Stimulated activated CD4-positive, alpha-beta T cell treated with anti-CD3 and anti-CD28 coated beads, Interleukin-1b, Interleukin-23, amount 100 ng/mL, for 4 hours (primary cell): ENCODE measurements around the gene SIRT5.

Source experiments
- DNase-seq, 2 donors: peaks; one replicate each; pipeline ENCODE4 v3.0.0-alpha.2; 2020; ENCODE audit warnings: low read depth in 2 of 2

The SIRT5 gene

DNA sequence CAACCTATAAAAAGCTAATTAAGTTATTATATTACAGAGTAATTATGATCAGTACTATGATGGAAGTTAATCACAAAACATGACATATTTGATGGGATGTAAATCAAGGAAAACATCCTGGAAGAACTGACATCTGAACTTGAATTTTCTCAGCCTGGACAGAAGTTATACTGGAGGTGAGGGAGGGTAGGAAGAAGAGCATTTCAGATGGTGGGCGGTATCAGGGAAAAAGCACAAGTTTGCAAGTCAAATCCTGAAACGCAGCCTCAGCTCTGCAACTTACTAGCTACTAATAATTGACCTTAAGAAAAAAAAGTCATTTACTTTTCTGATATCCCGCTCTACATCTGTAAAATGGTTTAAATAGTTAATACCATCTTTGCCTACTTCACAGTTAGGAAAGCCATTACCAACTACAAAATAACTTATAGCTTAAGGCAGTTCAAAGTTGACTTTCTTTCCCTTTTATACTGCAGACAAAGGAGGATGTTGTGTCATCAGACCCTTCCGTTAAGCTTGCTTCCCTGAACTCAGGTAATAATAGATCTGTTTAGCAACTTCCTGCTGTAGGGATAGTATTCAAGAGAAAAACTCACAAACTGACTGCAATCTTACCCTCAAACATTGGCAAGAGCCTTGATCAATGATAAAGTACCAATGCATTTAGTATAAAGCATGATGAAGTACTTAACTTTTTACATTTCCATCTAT, 61.7 kb downstream of the SIRT5 start:
- DNase-seq: no peak

DNA sequence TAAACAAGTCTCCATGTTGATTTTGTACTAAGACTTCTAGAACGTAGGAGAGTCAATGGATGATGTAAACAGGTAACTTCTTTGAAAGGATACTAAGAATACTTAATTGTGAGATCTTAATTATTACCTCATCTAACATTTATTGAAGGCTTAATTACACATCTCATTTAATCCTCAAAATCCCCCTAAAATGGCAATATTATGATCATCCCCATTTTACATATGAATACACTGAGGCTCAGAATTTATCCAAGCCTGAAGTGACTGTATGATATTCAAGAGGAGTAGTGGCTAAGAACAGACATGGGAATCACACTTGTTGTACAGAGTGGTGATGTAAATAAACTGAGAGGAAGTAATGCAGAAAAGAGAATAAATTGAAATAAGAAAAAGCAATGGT, 63.6 kb downstream of the SIRT5 start:
- DNase-seq: no peak

DNA sequence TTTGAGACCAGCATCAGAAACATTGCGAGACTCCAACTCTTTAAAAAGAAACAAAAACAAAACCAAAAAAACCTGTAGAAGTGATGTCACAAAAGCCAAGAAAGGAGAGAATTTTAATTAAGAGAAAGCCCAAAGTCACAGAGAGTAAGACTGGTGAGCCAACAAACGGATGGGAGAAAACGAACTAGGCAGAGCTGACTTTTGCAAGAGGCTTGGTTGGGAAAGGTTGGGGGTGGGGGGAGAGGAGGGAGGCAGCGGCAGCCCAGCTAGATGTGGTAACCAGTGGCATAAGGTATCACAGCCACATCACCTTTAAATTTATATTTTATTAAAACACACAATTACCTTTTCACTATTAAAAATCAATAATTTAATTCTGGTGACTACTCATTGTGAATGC, 64.2 kb downstream of the SIRT5 start:
- no peak for DNase-seq

DNA sequence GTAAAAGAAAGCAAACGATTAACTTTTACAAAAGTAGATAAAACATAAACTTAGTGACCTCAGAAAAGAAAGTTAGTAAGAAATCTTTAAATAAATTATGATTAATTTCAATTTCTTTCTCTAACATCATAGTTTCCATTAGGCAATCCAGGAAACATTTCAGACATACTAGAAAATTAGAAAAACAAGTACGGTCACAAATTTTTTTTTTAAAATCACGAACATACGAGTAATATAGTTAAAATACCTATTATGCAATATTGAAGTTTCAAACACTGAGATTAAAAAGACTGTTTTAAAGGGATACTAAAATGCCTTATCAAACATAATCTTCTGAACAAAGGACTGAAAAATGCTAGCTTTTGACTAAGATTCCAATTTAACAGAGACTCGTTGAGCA, 66.9 kb downstream of the SIRT5 start:
- DNase-seq: no peak

GRCh38 chr6:13643125-13643524, 68.7 kb downstream of the SIRT5 start:
- DNase-seq: no peak

DNA sequence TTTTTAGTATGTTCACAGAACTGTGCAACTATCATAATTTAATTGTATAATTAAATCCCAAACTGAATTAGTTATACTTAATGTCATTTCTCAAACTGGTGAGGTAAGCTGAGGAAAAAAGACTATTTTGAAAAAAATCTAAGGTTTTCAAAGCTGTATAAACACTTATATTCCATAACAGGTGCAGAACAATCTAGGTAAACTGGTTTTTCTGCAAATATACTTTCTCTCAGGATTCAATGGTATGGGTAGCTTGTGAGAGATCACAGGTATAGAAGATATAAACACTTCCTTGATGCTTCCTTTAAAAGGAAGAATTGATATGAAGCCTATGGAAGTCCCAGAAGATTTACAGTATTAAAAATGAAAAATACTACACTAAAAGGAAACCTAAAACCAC, 74.4 kb downstream of the SIRT5 start:
- DNase-seq: no peak

DNA sequence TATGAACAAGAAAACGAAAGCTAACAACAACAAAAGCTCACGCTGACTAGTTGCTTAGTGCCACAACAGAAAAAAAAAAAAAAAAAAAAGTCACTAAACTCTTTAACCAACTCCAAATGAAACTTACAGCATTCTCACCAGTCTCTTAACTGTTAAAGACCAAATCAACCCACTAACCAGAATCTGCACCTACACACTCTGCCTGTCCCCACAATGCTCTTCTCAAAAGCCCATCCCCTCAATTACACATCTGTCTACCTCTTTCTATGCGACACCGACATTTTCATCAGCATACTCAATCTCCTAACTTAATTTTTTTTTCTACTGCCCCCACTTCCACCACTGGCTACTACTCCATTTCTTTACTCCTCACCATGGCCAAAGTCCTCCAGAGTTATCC, 75.0 kb downstream of the SIRT5 start:
- DNase-seq: no peak

DNA sequence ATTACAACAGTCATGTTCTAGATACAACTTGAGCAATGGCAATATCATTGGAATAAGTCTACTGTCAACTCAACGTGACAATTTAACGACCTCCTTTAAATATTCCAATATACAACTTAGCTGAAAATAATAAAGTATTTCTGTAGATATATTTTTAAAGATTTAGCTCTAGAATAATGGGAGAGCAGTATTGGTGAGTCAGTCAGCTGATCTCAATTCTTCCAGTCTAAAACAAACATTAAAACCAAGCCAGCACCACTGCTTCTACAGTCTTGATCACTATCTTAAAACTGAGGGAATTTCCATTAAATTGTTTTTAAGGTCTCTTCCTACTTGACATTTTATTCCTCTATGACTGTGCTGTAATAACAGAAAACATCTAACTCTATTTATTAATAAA, 78.9 kb downstream of the SIRT5 start:
- no peak for DNase-seq

GRCh38 chr6:13654496-13654895, 80.1 kb downstream of the SIRT5 start:
- DNase-seq: no peak

GRCh38 chr6:13655700-13656099, 81.3 kb downstream of the SIRT5 start:
- DNase-seq: no peak

GRCh38 chr6:13660273-13660672, 85.9 kb downstream of the SIRT5 start:
- DNase-seq: no peak

GRCh38 chr6:13660893-13661292, 86.5 kb downstream of the SIRT5 start:
- DNase-seq: no peak

- DNase-seq: no peak
These were observed 87.2 kb downstream of the SIRT5 start for GRCh38 chr6:13661647-13662046.

DNA sequence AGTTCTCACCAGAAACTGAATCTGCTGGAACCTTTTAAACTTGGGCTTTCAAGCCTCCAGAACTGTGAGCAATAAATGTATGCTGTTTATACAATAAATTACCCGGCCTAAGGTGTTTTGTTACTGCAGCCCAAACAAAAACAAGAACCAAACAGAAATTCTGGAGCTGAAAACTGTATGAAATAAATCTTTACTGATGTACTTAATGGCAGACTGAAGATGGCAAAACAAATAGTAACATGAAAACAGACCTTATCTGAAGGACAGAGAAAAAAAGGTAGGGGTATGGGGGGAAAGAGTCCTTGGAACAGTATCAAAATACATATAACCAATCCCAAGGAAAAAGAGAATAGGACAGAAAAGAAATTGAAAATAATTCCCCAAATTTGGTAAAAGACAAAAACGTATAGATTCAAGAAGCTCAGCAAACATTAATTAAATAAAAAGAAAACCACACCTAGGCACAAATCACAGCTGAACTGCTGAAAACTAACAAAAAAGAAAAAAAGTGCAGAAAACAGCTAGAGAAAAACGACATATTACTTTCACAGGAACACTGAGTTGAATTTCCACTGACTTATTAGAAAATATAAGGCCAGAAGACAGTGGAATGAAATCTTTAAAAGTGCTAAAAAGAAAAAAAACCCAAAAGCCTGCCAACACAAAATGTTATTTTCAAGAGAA, 88.4 kb downstream of the SIRT5 start:
- DNase-seq: no peak

DNA sequence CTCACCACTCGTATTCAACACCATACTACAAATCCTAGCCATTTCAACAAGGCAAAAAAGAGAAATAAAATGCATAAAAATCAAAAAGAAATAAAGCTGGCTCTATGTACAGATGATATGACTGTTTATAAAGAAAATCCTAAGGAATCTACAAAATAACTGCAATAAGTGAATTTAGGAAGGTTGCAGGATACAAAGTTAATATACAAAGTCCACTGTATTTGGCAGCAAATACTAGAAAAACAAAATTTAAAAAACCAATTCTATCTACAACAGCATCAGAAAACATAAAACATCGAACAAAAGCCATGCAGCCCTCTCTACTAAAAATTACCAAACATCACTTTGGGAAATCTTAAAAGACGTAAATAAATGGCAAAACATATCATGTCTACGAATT, 89.6 kb downstream of the SIRT5 start:
- no peak for DNase-seq
